HG02970 (cell line): Measurements from ENCODE around the gene IGF1R.

Source experiments
- ATAC-seq: cut with Tn5 transposase; IDR thresholded peaks from one replicate; pipeline ENCODE4 v1.9.1; 2021; ENCODE audit warnings: mild to moderate bottlenecking, moderate library complexity, moderate number of reproducible peaks; ENCODE audit not compliant: unreplicated experiment, low FRiP score

Gene IGF1R

GRCh38 chr15:98923171-98923570 lies 274.8 kb downstream of the IGF1R start:
- ATAC-seq: no peak

- ATAC-seq: no peak
These were observed 275.2 kb downstream of the IGF1R start for GRCh38 chr15:98923579-98923978.

GRCh38 chr15:98924401-98925049 lies 276.2 kb downstream of the IGF1R start:
- no peak for ATAC-seq

GRCh38 chr15:98926236-98926635 lies 277.9 kb downstream of the IGF1R start:
- no peak for ATAC-seq

- ATAC-seq: no peak
These were observed 278.7 kb downstream of the IGF1R start for GRCh38 chr15:98927022-98927421.

GRCh38 chr15:98927996-98928395 lies 279.7 kb downstream of the IGF1R start:
- no peak for ATAC-seq

GRCh38 chr15:98930576-98930975 lies 282.2 kb downstream of the IGF1R start:
- no peak for ATAC-seq

- ATAC-seq: no peak
These were observed 282.7 kb downstream of the IGF1R start for GRCh38 chr15:98931004-98931403.

- ATAC-seq: no peak
These were observed 285.1 kb downstream of the IGF1R start for GRCh38 chr15:98933406-98933805.

- no peak for ATAC-seq
These were observed 287.4 kb downstream of the IGF1R start for GRCh38 chr15:98935736-98936135.

- ATAC-seq: no peak
These were observed 289.2 kb downstream of the IGF1R start for GRCh38 chr15:98937413-98938104.

- no peak for ATAC-seq
These were observed 289.7 kb downstream of the IGF1R start for GRCh38 chr15:98938105-98938417.

GRCh38 chr15:98938799-98939198 lies 290.5 kb downstream of the IGF1R start:
- no peak for ATAC-seq

GRCh38 chr15:98939311-98940080 lies 291.2 kb downstream of the IGF1R start:
- no peak for ATAC-seq

GRCh38 chr15:98941595-98942255 lies 293.4 kb downstream of the IGF1R start:
- ATAC-seq: no peak

GRCh38 chr15:98942431-98942830 lies 294.1 kb downstream of the IGF1R start:
- ATAC-seq: no peak

- ATAC-seq: no peak
These were observed 294.7 kb downstream of the IGF1R start for GRCh38 chr15:98943051-98943508.

GRCh38 chr15:98943601-98944151 lies 295.3 kb downstream of the IGF1R start:
- no peak for ATAC-seq

- ATAC-seq: no peak
These were observed 298.2 kb downstream of the IGF1R start for GRCh38 chr15:98946301-98947255.

- ATAC-seq: no peak
These were observed 300.1 kb downstream of the IGF1R start for GRCh38 chr15:98948456-98948855.
